Neural progenitor cell (in vitro differentiated cells): ENCODE measurements around the gene HSBP1L1.

Source experiments
- CTCF ChIP-seq: fragments of 200-600 bp; sonication (generic); IDR thresholded peaks from 2 replicates; pipeline ENCODE4 v1.5.1; 2017; ENCODE audit warnings: antibody characterized with exemption, mild to moderate bottlenecking
- EZH2 ChIP-seq: fragments of 200-600 bp; sonication (generic); IDR thresholded peaks from 2 replicates; pipeline ENCODE4 v1.6.1; 2017; ENCODE audit warnings: antibody characterized with exemption, mild to moderate bottlenecking, moderate library complexity
- EZH2phosphoT487 ChIP-seq: fragments of 200-600 bp; sonication (generic); IDR thresholded peaks from 2 replicates; pipeline ENCODE4 v1.6.1; 2017; ENCODE audit warnings: antibody characterized with exemption

- TF ChIP-seq CTCF = no peak
- TF ChIP-seq EZH2phosphoT487 = no peak
- TF ChIP-seq EZH2 = no peak
These were observed 17.2 kb upstream of the HSBP1L1 start for GRCh38 chr18:79947054-79947755.
